Upper lobe of right lung (tissue), 1 donor: ENCODE data around the gene ZNF774. TPM values are rescaled to one million over a fixed set of nuclear protein-coding genes. Genes with fewer than 3 reads are reported as not detected.
A peak's percentile ranks its signal among the peaks of the same experiment; 100 is the strongest.

Source experiments
- ATAC-seq: fragments of 200-7000 bp; cut with Tn5 transposase; one replicate; pipeline ENCODE4 v1.9.1; 2020; ENCODE audit warnings: mild to moderate bottlenecking, moderate library complexity
- DNase-seq: peaks from one replicate; pipeline ENCODE4 v3.0.0-alpha.2; 2020
- H3K27ac ChIP-seq: fragments of 200-600 bp; one replicate; pipeline ENCODE4 v1.8.0; 2022
- H3K27me3 ChIP-seq: fragments of 200-600 bp; one replicate; pipeline ENCODE4 v1.8.0; 2022; ENCODE audit warnings: mild to moderate bottlenecking
- H3K36me3 ChIP-seq: fragments of 200-600 bp; one replicate; pipeline ENCODE4 v1.8.0; 2022
- H3K4me1 ChIP-seq: fragments of 200-600 bp; one replicate; pipeline ENCODE4 v1.8.0; 2022
- H3K4me3 ChIP-seq: fragments of 200-600 bp; one replicate; pipeline ENCODE4 v1.8.0; 2022; ENCODE audit warnings: mild to moderate bottlenecking
- H3K9me3 ChIP-seq: fragments of 200-600 bp; one replicate; pipeline ENCODE4 v1.8.0; 2022
- intact Hi-C: fragments of 100-400 bp; cut with DNase I; formaldehyde crosslinking; loops from one replicate; pipeline ENCODE4 v1.11.0; 2022
- total RNA-seq: library from RNA; stranded (reverse); fragmentation: NEBNext Ultra II Directional; extraction: Animal tissue kit (Norgen Biotek cat#: 25700); gene quantifications from one replicate; pipeline ENCODE4 v1.2.1, GENCODE V29; 2021
- TF ChIP-seq, protein P1 (sequence below): fragments of 200-600 bp; IDR thresholded peaks from one replicate; pipeline ENCODE4 v1.8.0; 2022; ENCODE audit warnings: antibody characterized with exemption
- donor health status: DM: no; HTN: yes; CAD: no; lungs with severe emphysema.

ZNF774 gene
- total RNA-seq, 1 donor from 2014 or later = 3.6 TPM

DNA sequence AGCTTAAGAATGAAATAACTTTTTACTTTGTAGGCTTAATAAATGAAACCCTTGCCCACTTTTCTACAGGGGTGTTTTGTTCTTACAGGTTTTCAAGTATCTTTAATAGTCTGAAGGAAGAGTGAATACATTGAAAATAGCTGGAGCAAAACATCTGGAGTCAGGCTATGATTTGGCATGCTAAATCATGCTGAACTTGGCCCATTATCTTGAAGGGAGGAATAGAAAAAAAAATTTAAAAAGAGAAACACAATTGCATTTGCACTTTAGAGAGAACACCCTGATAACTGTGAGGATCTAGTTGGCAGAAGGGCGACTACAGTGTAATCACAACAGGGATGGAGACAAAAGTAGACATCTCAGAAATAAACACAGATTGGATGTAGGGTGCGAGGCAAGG lies 34.1 kb downstream of the ZNF774 start:
- ATAC-seq (no peak), DNase-seq (no peak)
- Histone ChIP-seq H3K9me3 (no peaks in the 10 kb centered on the region), H3K36me3 (peaks cover 10% of the 10 kb centered on the region), H3K27ac (no peak overlapping the region), H3K4me1 (peaks cover 22% of the 10 kb centered on the region), H3K4me3 (no peak overlapping the region), H3K27me3 (no peaks in the 10 kb centered on the region)
- intact Hi-C loops = no loop called here
- TF ChIP-seq, protein P1, sequence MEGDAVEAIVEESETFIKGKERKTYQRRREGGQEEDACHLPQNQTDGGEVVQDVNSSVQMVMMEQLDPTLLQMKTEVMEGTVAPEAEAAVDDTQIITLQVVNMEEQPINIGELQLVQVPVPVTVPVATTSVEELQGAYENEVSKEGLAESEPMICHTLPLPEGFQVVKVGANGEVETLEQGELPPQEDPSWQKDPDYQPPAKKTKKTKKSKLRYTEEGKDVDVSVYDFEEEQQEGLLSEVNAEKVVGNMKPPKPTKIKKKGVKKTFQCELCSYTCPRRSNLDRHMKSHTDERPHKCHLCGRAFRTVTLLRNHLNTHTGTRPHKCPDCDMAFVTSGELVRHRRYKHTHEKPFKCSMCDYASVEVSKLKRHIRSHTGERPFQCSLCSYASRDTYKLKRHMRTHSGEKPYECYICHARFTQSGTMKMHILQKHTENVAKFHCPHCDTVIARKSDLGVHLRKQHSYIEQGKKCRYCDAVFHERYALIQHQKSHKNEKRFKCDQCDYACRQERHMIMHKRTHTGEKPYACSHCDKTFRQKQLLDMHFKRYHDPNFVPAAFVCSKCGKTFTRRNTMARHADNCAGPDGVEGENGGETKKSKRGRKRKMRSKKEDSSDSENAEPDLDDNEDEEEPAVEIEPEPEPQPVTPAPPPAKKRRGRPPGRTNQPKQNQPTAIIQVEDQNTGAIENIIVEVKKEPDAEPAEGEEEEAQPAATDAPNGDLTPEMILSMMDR = no peak

DNA sequence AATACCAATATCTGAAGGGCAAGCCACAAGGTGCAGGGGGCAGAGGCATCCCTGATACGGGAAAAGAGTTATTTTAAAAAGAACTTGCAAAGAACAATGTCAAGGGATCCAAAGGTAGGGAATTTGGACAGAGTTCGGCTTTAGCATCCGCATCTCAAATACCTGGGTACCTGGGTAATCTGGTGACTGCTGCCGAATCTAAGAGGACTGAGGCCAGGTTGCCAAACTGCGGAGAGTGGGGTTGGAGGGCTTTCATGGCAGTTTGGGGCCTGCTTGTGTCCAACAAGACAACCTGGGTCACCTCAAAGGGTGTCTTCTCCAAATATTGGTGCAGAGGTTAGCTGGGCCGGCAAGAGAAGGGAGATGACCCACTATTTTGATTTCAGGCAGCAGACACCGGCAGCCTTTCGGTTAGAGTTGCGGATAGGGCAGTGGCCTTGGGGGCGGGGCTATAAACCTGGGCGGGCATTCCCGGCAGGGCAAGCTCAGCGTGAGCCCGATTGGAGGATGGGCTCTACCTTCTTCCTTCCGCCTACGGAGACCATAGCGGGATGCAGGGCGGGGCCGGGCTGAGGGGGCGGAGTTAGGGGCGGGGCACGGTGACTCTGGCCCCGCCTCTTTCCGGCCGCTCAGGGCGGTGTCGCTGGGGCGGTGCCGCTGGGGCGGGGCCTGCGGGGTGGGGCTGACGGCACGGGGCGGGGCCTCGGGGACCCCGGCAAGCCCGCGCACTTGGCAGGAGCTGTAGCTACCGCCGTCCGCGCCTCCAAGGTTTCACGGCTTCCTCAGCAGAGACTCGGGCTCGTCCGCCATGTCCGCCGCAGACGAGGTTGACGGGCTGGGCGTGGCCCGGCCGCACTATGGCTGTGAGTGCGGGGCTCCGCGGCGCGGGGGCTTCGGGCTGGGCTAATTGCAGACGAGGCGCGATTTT lies 35.7 kb downstream of the ZNF774 start, which contains the start of gene IQGAP1:
Gene IQGAP1, plus strand, starts transcription at position 709 of the 928 bp plus-strand sequence. Its CDS starts 100 bp downstream, at position 809.
- intact Hi-C loops = no loop called here
- Histone ChIP-seq H3K4me1 (peaks cover 35% of the 10 kb centered on the region), H3K27me3 (no peaks in the 10 kb centered on the region), H3K36me3 (peaks cover 26% of the 10 kb centered on the region), H3K4me3 (peak within 1 kb of the TSS; percentile 91), H3K9me3 (no peaks in the 10 kb centered on the region), H3K27ac (peak within 1 kb of the TSS; percentile 98)
- DNase-seq = peak; percentile 99
- ATAC-seq = peak; percentile 98
- TF ChIP-seq, protein P1 = no peak

DNA sequence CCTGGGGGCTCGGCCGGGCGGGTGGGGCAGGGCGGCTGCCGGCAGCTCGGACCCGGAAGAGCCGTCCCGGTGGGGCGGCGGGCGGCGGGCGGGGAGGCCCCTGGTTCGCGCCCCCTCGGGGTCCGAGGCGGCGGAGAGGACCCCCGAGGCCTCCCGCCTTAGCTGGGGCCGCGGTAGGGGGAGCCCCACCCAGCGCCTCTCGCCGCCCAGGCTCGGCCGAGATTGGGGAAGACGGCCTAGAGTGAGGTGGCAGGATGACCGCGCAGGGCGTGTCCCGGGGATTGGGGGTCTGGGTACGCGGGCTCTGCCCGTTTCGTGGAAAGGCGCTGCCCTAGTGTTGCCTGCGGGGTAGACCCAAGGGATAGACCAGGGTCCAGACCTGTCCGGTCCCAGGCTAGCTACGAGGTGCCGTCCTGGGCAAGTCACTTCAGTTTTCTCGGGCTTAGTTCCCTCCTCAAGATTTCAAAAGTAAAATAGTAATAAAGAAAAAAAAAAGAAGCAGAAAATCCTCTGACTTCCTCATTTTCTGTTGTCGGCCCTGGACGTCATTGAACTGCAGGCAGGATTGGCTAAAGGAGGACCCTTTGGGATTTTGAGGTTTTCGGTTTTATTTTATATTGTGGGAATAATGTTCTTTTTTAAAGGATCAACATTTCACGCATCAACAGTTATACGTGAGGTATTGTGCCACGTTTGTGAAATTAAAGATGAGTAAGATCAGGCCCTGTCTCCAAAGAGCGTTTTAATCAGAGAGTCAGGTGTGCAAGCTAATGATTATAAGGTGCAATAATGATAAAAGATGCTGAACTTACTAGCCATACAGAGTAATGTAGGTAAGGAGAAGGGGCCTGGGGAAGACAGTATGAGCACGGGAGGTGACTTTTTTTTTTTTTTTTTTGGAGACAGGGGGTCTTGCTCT lies 36.6 kb downstream of the ZNF774 start:
- no peaks in the 10 kb centered on the region for H3K27me3 ChIP-seq
- H3K4me3 ChIP-seq = peak overlapping the region; percentile 91
- intact Hi-C loops = no loop called here
- H3K36me3 ChIP-seq = peaks cover 34% of the 10 kb centered on the region
- TF ChIP-seq, protein P1 = no peak
- DNase-seq = peak; percentile 90
- H3K4me1 ChIP-seq = peaks cover 44% of the 10 kb centered on the region
- ATAC-seq = peak; percentile 70
- H3K9me3 ChIP-seq = no peaks in the 10 kb centered on the region
- H3K27ac ChIP-seq = peak overlapping the region; percentile 98

DNA sequence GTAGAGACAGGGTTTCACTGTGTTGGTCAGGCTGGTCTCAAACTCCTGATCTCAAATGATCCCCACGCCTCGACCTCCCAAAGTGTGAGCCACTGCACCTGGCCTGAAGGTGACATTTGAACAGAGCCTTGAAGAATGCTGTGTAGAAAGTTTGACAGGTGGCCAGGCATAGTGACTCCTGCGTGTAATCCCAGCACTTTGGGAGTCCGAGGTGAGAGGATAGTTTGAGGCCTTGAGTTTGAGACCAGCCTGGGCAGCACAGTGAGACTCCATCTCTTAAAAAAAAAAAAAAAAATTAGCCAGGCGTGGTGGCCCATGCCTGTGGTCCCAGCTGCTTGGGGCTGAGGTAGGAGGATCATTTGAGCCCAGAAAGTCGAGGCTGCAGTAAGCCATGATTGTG lies 37.4 kb downstream of the ZNF774 start:
- ATAC-seq (no peak), DNase-seq (no peak)
- peaks cover 34% of the 10 kb centered on the region for H3K36me3 ChIP-seq
- intact Hi-C loops = no loop called here
- peak overlapping the region; percentile 91 for H3K4me3 ChIP-seq
- no peaks in the 10 kb centered on the region for H3K9me3 ChIP-seq
- TF ChIP-seq, protein P1 = no peak
- peaks cover 52% of the 10 kb centered on the region for H3K4me1 ChIP-seq
- H3K27ac ChIP-seq = peak overlapping the region; percentile 98
- no peaks in the 10 kb centered on the region for H3K27me3 ChIP-seq

DNA sequence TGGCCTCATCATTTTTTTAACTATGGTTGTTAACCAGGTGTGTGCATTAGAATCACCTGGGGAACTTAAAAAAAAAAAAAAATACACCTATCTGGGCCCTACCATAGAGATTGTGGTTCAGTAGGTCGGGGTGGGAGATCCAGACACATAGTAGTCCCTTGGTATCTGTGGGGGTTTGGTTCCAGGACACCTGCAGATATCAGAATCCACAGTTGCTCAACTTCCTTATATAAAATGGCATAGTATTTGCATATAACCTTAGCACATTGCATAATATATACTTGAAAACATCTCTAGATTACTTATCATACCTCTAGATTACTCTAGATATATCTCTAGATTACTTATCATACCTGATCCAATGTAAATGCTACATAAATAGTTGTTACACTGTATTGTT lies 41.0 kb downstream of the ZNF774 start:
- H3K9me3 ChIP-seq = no peaks in the 10 kb centered on the region
- TF ChIP-seq, protein P1 = no peak
- H3K36me3 ChIP-seq = peaks cover 34% of the 10 kb centered on the region
- ATAC-seq (no peak), DNase-seq (no peak)
- intact Hi-C loops = loop anchor here (10.0 kb wide), 1 partner anchor 62 kb away; no protein-coding TSS in a partner anchor
- H3K27me3 ChIP-seq = no peaks in the 10 kb centered on the region
- no peak overlapping the region for H3K27ac ChIP-seq
- H3K4me1 ChIP-seq = peaks cover 70% of the 10 kb centered on the region
- H3K4me3 ChIP-seq = no peak overlapping the region
